ENCODE measurements around the gene LY6G6F.

Gene LY6G6F

GRCh38 chr6:31665501-31666336 is 40.9 kb upstream of the LY6G6F start, which contains the start of gene CSNK2B:
CSNK2B (plus strand) TSS chr6:31666080; CDS start chr6:31666832, 752 bp downstream.
- DNase-seq (ENCODE audit: low read depth) = peak; percentile 98
- no peak for TF ChIP-seq CTCF (IDR thresholded peaks at IDR 0.05; ENCODE audit: insufficient read depth, low read depth, low read length, missing control alignments)
- H3K4me3 ChIP-seq (ENCODE audit: low read depth, low read length) = peak within 1 kb of the TSS; percentile 96

GRCh38 chr6:31666337-31666965 is 40.2 kb upstream of the LY6G6F start:
- no peak for DNase-seq (ENCODE audit: low read depth)
- H3K4me3 ChIP-seq (ENCODE audit: low read depth, low read length) = peak overlapping the region; percentile 96
- TF ChIP-seq CTCF (IDR thresholded peaks at IDR 0.05; ENCODE audit: insufficient read depth, low read depth, low read length, missing control alignments) = no peak

- TF ChIP-seq CTCF (IDR thresholded peaks at IDR 0.05; ENCODE audit: insufficient read depth, low read depth, low read length, missing control alignments) = no peak
- DNase-seq (ENCODE audit: low read depth) = no peak
- H3K4me3 ChIP-seq (ENCODE audit: low read depth, low read length) = no peak within 1 kb of the TSS
Observed at GRCh38 chr6:31669676-31670075, 37.0 kb upstream of the LY6G6F start, which contains the start of gene LY6G5B. LY6G5B (plus strand) TSS chr6:31669976; CDS start chr6:31670951, 975 bp downstream.

- H3K4me3 ChIP-seq (ENCODE audit: low read depth, low read length) = no peak overlapping the region
- no peak for DNase-seq (ENCODE audit: low read depth)
- TF ChIP-seq CTCF (IDR thresholded peaks at IDR 0.05; ENCODE audit: insufficient read depth, low read depth, low read length, missing control alignments) = no peak
Observed at GRCh38 chr6:31676322-31676903, 30.3 kb upstream of the LY6G6F start.

GRCh38 chr6:31676904-31677303 is 29.8 kb upstream of the LY6G6F start:
- no peak for TF ChIP-seq CTCF (IDR thresholded peaks at IDR 0.05; ENCODE audit: insufficient read depth, low read depth, low read length, missing control alignments)
- no peak for DNase-seq (ENCODE audit: low read depth)

GRCh38 chr6:31677955-31678354 is 28.7 kb upstream of the LY6G6F start:
- no peak overlapping the region for H3K4me3 ChIP-seq (ENCODE audit: low read depth, low read length)
- TF ChIP-seq CTCF (IDR thresholded peaks at IDR 0.05; ENCODE audit: insufficient read depth, low read depth, low read length, missing control alignments) = no peak
- DNase-seq (ENCODE audit: low read depth) = no peak

More at GRCh38 chr6:31676904-31677303, 29.8 kb upstream of the LY6G6F start:
- H3K4me3 ChIP-seq (ENCODE audit: low read depth, low read length) = no peak overlapping the region
